ENCODE results near the gene ADISSP. TPM values are rescaled to one million over a fixed set of nuclear protein-coding genes. Genes with fewer than 3 reads are reported as not detected.

Gene ADISSP
- total RNA-seq, 1 experiment from 2014 or later = 244 TPM

DNA sequence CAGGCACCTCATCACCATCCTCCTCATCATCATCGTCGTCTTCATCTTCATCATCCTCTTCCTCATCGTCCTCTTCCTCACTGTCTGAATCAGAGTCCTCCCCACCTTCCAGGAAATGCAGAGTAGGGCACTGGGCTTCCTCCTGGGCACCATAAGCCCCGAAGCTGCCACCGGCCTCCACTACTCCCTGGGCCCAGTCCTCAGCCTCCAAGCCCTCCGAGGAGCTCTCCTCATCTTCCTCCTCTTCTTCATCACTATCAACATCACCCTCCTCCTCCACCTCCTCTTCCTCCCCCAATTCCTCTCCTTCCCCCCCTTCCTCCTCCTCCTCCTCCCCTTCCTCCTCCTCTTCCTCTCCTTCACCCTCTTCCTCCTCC lies 17.3 kb upstream of the ADISSP start:
- ChIA-PET CTCF (no interaction called here), POLR2A (ENCODE audit: unreplicated experiment) (no interaction called here)
- no peaks in the 10 kb centered on the region for H3K9me2 ChIP-seq (replicated peaks; ENCODE audit: low read length)
- peak overlapping the region; percentile 73 for H3K4me3 ChIP-seq (ENCODE audit: low read length)
- H2AFZ ChIP-seq (ENCODE audit: low read length) = no peak overlapping the region
- no peaks in the 10 kb centered on the region for H3K27me3 ChIP-seq (ENCODE audit: low read length)
- ATAC-seq (no peak), DNase-seq (no peak)
- 0 out of 2 replicates have a peak, but pooled peaks cover 3% of the 10 kb centered on the region for H3K36me3 ChIP-seq (ENCODE audit: low read depth, low read length)
- H3K9me3 ChIP-seq (ENCODE audit: low read length) = no peaks in the 10 kb centered on the region
- peaks cover 28% of the 10 kb centered on the region for H4K20me1 ChIP-seq (ENCODE audit: low read length)
- peak overlapping the region; percentile 98 for H3K4me2 ChIP-seq (ENCODE audit: low read length)
- intact Hi-C loops (cut with micrococcal nuclease) = no loop called here
- peaks cover 41% of the 10 kb centered on the region for H3K4me1 ChIP-seq (ENCODE audit: insufficient read depth, low read length)
- no peak for TF ChIP-seq EZH2 (IDR thresholded peaks at IDR 0.05; ENCODE audit: low read length, unreplicated experiment)
- TF ChIP-seq EZH2phosphoT487 (IDR thresholded peaks at IDR 0.05; ENCODE audit: borderline replicate concordance, low read length) = no peak
- TF ChIP-seq, protein P1, sequence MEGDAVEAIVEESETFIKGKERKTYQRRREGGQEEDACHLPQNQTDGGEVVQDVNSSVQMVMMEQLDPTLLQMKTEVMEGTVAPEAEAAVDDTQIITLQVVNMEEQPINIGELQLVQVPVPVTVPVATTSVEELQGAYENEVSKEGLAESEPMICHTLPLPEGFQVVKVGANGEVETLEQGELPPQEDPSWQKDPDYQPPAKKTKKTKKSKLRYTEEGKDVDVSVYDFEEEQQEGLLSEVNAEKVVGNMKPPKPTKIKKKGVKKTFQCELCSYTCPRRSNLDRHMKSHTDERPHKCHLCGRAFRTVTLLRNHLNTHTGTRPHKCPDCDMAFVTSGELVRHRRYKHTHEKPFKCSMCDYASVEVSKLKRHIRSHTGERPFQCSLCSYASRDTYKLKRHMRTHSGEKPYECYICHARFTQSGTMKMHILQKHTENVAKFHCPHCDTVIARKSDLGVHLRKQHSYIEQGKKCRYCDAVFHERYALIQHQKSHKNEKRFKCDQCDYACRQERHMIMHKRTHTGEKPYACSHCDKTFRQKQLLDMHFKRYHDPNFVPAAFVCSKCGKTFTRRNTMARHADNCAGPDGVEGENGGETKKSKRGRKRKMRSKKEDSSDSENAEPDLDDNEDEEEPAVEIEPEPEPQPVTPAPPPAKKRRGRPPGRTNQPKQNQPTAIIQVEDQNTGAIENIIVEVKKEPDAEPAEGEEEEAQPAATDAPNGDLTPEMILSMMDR (conservative IDR thresholded peaks at IDR 0.05; ENCODE audit: low read depth, low read length) = no peak
- H3K79me2 ChIP-seq (ENCODE audit: low read length) = peaks cover 40% of the 10 kb centered on the region
- H3F3A ChIP-seq (ENCODE audit: low read length, unreplicated experiment) = peaks cover 12% of the 10 kb centered on the region
- no TSS peak for BruUV-seq (replicated peaks)
- peak overlapping the region; percentile 87; the same call in 1 of the 2 replicates for H3K9ac ChIP-seq (ENCODE audit: low read length)
- H3K27ac ChIP-seq (ENCODE audit: low read length) = no peak overlapping the region

DNA sequence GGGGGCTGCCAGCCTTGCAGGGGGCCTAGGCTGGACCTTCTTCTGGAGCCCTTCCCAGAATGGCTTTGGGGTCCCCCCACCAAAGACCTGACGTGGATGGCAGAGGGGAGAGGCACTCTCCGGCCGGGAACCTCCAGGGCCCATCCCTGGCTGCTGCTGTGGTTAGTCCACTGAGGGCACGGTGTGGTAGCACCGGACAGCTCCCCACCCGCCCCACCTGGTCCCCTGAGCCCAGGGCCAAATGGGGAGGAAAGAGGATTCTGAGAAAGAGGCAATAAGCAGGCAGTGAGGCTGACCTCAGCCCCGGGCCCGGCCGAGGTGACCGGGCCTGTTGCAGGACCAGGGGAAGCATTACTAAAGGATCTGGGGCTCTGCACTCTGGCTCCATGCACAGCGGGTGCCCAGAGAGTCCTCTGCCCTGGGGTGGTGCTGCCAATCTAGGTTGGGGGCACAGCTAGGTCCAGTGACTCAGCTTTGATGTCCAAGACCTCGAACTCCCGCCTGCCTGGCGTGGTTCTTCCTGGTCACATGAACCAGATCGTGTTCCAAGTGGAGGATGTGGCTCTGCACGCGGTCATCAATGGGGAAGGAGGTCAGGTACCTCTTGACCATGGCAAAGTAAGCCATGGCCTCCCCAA lies 16.8 kb upstream of the ADISSP start:
- TF ChIP-seq, protein P1 (conservative IDR thresholded peaks at IDR 0.05; ENCODE audit: low read depth, low read length) = no peak
- TF ChIP-seq EZH2 (IDR thresholded peaks at IDR 0.05; ENCODE audit: low read length, unreplicated experiment) (no peak), EZH2phosphoT487 (IDR thresholded peaks at IDR 0.05; ENCODE audit: borderline replicate concordance, low read length) (no peak)
- H3K79me2 ChIP-seq (ENCODE audit: low read length) = peaks cover 40% of the 10 kb centered on the region
- no peak overlapping the region for H2AFZ ChIP-seq (ENCODE audit: low read length)
- H3K4me2 ChIP-seq (ENCODE audit: low read length) = peak overlapping the region; percentile 98
- H3K27ac ChIP-seq (ENCODE audit: low read length) = no peak overlapping the region
- ATAC-seq (no peak), DNase-seq (no peak)
- intact Hi-C loops (cut with micrococcal nuclease) = no loop called here
- ChIA-PET CTCF (interaction anchor here (0.6 kb wide), 1 partner anchor 28 kb away, joined by 3 read pairs; no protein-coding TSS in a partner anchor), POLR2A (ENCODE audit: unreplicated experiment) (no interaction called here)
- peaks cover 12% of the 10 kb centered on the region for H3F3A ChIP-seq (ENCODE audit: low read length, unreplicated experiment)
- H3K4me1 ChIP-seq (ENCODE audit: insufficient read depth, low read length) = peaks cover 41% of the 10 kb centered on the region
- no peaks in the 10 kb centered on the region for H3K9me2 ChIP-seq (replicated peaks; ENCODE audit: low read length)
- 0 out of 2 replicates have a peak, but pooled peaks cover 3% of the 10 kb centered on the region for H3K36me3 ChIP-seq (ENCODE audit: low read depth, low read length)
- peak overlapping the region; percentile 73 for H3K4me3 ChIP-seq (ENCODE audit: low read length)
- H3K9me3 ChIP-seq (ENCODE audit: low read length) = no peaks in the 10 kb centered on the region
- H3K27me3 ChIP-seq (ENCODE audit: low read length) = no peaks in the 10 kb centered on the region
- H3K9ac ChIP-seq (ENCODE audit: low read length) = no peak overlapping the region
- peaks cover 28% of the 10 kb centered on the region for H4K20me1 ChIP-seq (ENCODE audit: low read length)
- TSS peak; percentile 76 for BruUV-seq (replicated peaks)

GRCh38 chr20:3783511-3784195 lies 16.1 kb upstream of the ADISSP start:
- DNase-seq = no peak
- TF ChIP-seq EZH2 (IDR thresholded peaks at IDR 0.05; ENCODE audit: low read length, unreplicated experiment) (no peak), EZH2phosphoT487 (IDR thresholded peaks at IDR 0.05; ENCODE audit: borderline replicate concordance, low read length) (no peak)
- TF ChIP-seq, protein P1 (conservative IDR thresholded peaks at IDR 0.05; ENCODE audit: low read depth, low read length) = 0 out of 2 replicates have a peak, but pooled peaks have one; percentile 1
- Histone ChIP-seq H2AFZ (ENCODE audit: low read length) (no peak overlapping the region), H3K9me2 (replicated peaks; ENCODE audit: low read length) (no peaks in the 10 kb centered on the region), H4K20me1 (ENCODE audit: low read length) (peaks cover 28% of the 10 kb centered on the region), H3K27ac (ENCODE audit: low read length) (no peak overlapping the region), H3K79me2 (ENCODE audit: low read length) (peaks cover 40% of the 10 kb centered on the region), H3K27me3 (ENCODE audit: low read length) (no peaks in the 10 kb centered on the region), H3F3A (ENCODE audit: low read length, unreplicated experiment) (peaks cover 12% of the 10 kb centered on the region), H3K4me3 (ENCODE audit: low read length) (peak overlapping the region; percentile 12; the same call in 1 of the 2 replicates), H3K36me3 (ENCODE audit: low read depth, low read length) (0 out of 2 replicates have a peak, but pooled peaks cover 3% of the 10 kb centered on the region), H3K9ac (ENCODE audit: low read length) (no peak overlapping the region), H3K4me1 (ENCODE audit: insufficient read depth, low read length) (peaks cover 39% of the 10 kb centered on the region), H3K9me3 (ENCODE audit: low read length) (no peaks in the 10 kb centered on the region), H3K4me2 (ENCODE audit: low read length) (peak overlapping the region; percentile 98)
- POLR2A ChIA-PET (ENCODE audit: unreplicated experiment) = no interaction called here
- intact Hi-C loops (cut with micrococcal nuclease) = no loop called here
- CTCF ChIA-PET = interaction anchor here (0.6 kb wide), 1 partner anchor 28 kb away, joined by 3 read pairs; no protein-coding TSS in a partner anchor
- no peak for ATAC-seq
- BruUV-seq (replicated peaks) = no TSS peak
